Neuronal stem cell (in vitro differentiated cells): ENCODE data around the gene GSTA1.
"Not testable (repeated sequence)": the region's sequence is repeated elsewhere in the genome, so short reads cannot be mapped to it uniquely, and the experiment has no call there.

Experiments used
- DNase-seq: peaks from one replicate; pipeline ENCODE4 v3.0.0-alpha.2; 2013; ENCODE audit warnings: low spot score
- H2AFZ ChIP-seq: one replicate; pipeline ENCODE4 v1.6.1; 2013; ENCODE audit warnings: mild to moderate bottlenecking, low read length, inconsistent platforms
- H2AK5ac ChIP-seq: 2 replicates; pipeline ENCODE4 v1.6.1; 2013; ENCODE audit warnings: low read depth, mild to moderate bottlenecking, inconsistent platforms, low read length, moderate library complexity, mixed read lengths
- H2BK120ac ChIP-seq: 2 replicates; pipeline ENCODE4 v1.6.1; 2013; ENCODE audit warnings: low read depth, mild to moderate bottlenecking, inconsistent platforms, low read length, moderate library complexity, mixed read lengths
- H2BK12ac ChIP-seq: one replicate; pipeline ENCODE4 v1.6.1; 2013; ENCODE audit warnings: low read length, inconsistent platforms
- H2BK15ac ChIP-seq: 2 replicates; pipeline ENCODE4 v1.6.1; 2013; ENCODE audit warnings: mild to moderate bottlenecking, low read length, inconsistent platforms, mixed read lengths
- H2BK5ac ChIP-seq: one replicate; pipeline ENCODE4 v1.6.1; 2013; ENCODE audit warnings: inconsistent platforms, mild to moderate bottlenecking, low read length, moderate library complexity
- H3K14ac ChIP-seq: one replicate; pipeline ENCODE4 v1.6.1; 2013; ENCODE audit warnings: low read length, inconsistent platforms
- H3K18ac ChIP-seq: 2 replicates; pipeline ENCODE4 v1.6.1; 2013; ENCODE audit warnings: low read length, inconsistent platforms
- H3K23ac ChIP-seq: 2 replicates; pipeline ENCODE4 v1.6.1; 2013; ENCODE audit warnings: low read depth, mild to moderate bottlenecking, mixed read lengths, low read length, inconsistent platforms; ENCODE audit not compliant: poor library complexity
- H3K27ac ChIP-seq: replicated peaks from 3 replicates; pipeline ENCODE4 v1.5.1; 2013; ENCODE audit warnings: low read length, inconsistent platforms
- H3K27me3 ChIP-seq, 3 experiments: 2 replicates each; pipeline ENCODE4 v1.6.1; 2013; ENCODE audit warnings: low read length in 3 of 3, mild to moderate bottlenecking in 2 of 3, inconsistent platforms in 1 of 3, low read depth in 1 of 3, mixed read lengths in 1 of 3, moderate library complexity in 1 of 3; ENCODE audit not compliant: control insufficient read depth in 3 of 3, insufficient read depth in 3 of 3
- H3K36me3 ChIP-seq, 2 donors: replicated peaks in 1 of 2; 2 replicates each; pipeline ENCODE4 v1.6.1; 2013; ENCODE audit warnings: low read length in 2 of 2; ENCODE audit not compliant: control insufficient read depth in 2 of 2, insufficient read depth in 2 of 2
- H3K4ac ChIP-seq: 2 replicates; pipeline ENCODE4 v1.6.1; 2013; ENCODE audit warnings: inconsistent platforms, mild to moderate bottlenecking, low read length, moderate library complexity
- H3K4me1 ChIP-seq, 2 donors: 1 replicate in 1 of 2; 2 replicates in 1 of 2; pipeline ENCODE4 v1.6.1; 2013; ENCODE audit warnings: low read length in 2 of 2, low read depth in 1 of 2; ENCODE audit not compliant: control insufficient read depth in 2 of 2, insufficient read depth in 1 of 2
- H3K4me2 ChIP-seq: one replicate; pipeline ENCODE4 v1.6.1; 2013; ENCODE audit warnings: mild to moderate bottlenecking, low read length, inconsistent platforms; ENCODE audit not compliant: insufficient read depth, poor library complexity, severe bottlenecking
- H3K4me3 ChIP-seq, 2 donors: 2 replicates each; pipeline ENCODE4 v1.5.1; 2013; ENCODE audit warnings: low read length in 2 of 2, mild to moderate bottlenecking in 2 of 2, inconsistent platforms in 1 of 2, moderate library complexity in 1 of 2
- H3K79me1 ChIP-seq: one replicate; pipeline ENCODE4 v1.6.1; 2013; ENCODE audit warnings: low read depth, mild to moderate bottlenecking, inconsistent platforms, low read length, moderate library complexity
- H3K9ac ChIP-seq: one replicate; pipeline ENCODE4 v1.6.1; 2013; ENCODE audit warnings: mild to moderate bottlenecking, low read depth, low read length, inconsistent platforms; ENCODE audit not compliant: poor library complexity
- H3K9me3 ChIP-seq, 2 donors: replicated peaks in 1 of 2; 2 replicates each; pipeline versions ENCODE3 to v1.6.1; 2013; ENCODE audit warnings: low read length in 2 of 2, mild to moderate bottlenecking in 2 of 2, inconsistent platforms in 1 of 2, low read depth in 1 of 2, mixed read lengths in 1 of 2, moderate library complexity in 1 of 2; ENCODE audit not compliant: control insufficient read depth in 2 of 2, insufficient read depth in 1 of 2
- H4K8ac ChIP-seq: one replicate; pipeline ENCODE4 v1.6.1; 2013; ENCODE audit warnings: low read depth, mild to moderate bottlenecking, inconsistent platforms, low read length, moderate library complexity
- H4K91ac ChIP-seq: one replicate; pipeline ENCODE4 v1.6.1; 2013; ENCODE audit warnings: low read length, low read depth, mild to moderate bottlenecking, inconsistent platforms; ENCODE audit not compliant: poor library complexity
- WGBS, 2 donors: extraction: QIAGEN DNeasy Blood & Tissue Kit; methylation state at CpG; one replicate each; pipeline ENCODE4 v1.1.7; 2013; ENCODE audit warnings: missing lambda C conversion rate in 2 of 2, mixed read lengths in 1 of 2; ENCODE audit not compliant: insufficient read length in 2 of 2, insufficient replicate concordance in 1 of 2; ENCODE audit errors: extremely low coverage in 2 of 2; 5-methylcytosine and 5-hydroxymethylcytosine counted together

Gene GSTA1

GRCh38 chr6:52761673-52762491, 41.7 kb downstream of the GSTA1 start:
- H3K4me3 ChIP-seq, H2BK5ac ChIP-seq, H3K4me2 ChIP-seq, H2BK15ac ChIP-seq, H3K79me1 ChIP-seq, H3K9ac ChIP-seq, H3K18ac ChIP-seq, H2BK12ac ChIP-seq, H2BK120ac ChIP-seq, H3K27ac ChIP-seq, DNase-seq, H4K91ac ChIP-seq, H2AFZ ChIP-seq, H3K9me3 ChIP-seq, H3K4ac ChIP-seq, H3K36me3 ChIP-seq, H3K4me1 ChIP-seq, H3K27me3 ChIP-seq, H3K14ac ChIP-seq, H2AK5ac ChIP-seq, H4K8ac ChIP-seq, H3K23ac ChIP-seq: not testable (repeated sequence)
- WGBS, 2 donors = no CpG with 5 or more reads among the region's 7 CpGs

GRCh38 chr6:52760105-52760765, 43.4 kb downstream of the GSTA1 start:
- H3K4ac ChIP-seq = no peak overlapping the region
- no peaks in the 10 kb centered on the region for H3K79me1 ChIP-seq
- H3K23ac ChIP-seq = no peak overlapping the region
- H3K4me3 ChIP-seq = no peak overlapping the region
- no peak for DNase-seq
- H2BK12ac ChIP-seq = no peak overlapping the region
- no peaks in the 10 kb centered on the region for H3K36me3 ChIP-seq
- no peak overlapping the region for H4K8ac ChIP-seq
- no peak overlapping the region for H4K91ac ChIP-seq
- H3K14ac ChIP-seq = no peak overlapping the region
- no peak overlapping the region for H2BK5ac ChIP-seq
- H3K27me3 ChIP-seq = no peaks in the 10 kb centered on the region
- H2AFZ ChIP-seq = no peak overlapping the region
- H2BK120ac ChIP-seq = no peak overlapping the region
- no peak overlapping the region for H3K9ac ChIP-seq
- H2BK15ac ChIP-seq = no peak overlapping the region
- no peaks in the 10 kb centered on the region for H3K4me1 ChIP-seq
- WGBS, 2 donors = no CpG with 5 or more reads among the region's 6 CpGs
- no peak overlapping the region for H3K18ac ChIP-seq
- no peak overlapping the region for H3K4me2 ChIP-seq
- H3K9me3 ChIP-seq = no peaks in the 10 kb centered on the region
- no peak overlapping the region for H2AK5ac ChIP-seq
- no peak overlapping the region for H3K27ac ChIP-seq

- H3K27ac ChIP-seq = no peak overlapping the region
- H3K4me2 ChIP-seq = no peak overlapping the region
- H2AFZ ChIP-seq = no peak overlapping the region
- H3K4ac ChIP-seq = no peak overlapping the region
- no peak overlapping the region for H4K91ac ChIP-seq
- no peaks in the 10 kb centered on the region for H3K4me1 ChIP-seq
- H2BK5ac ChIP-seq = no peak overlapping the region
- H3K18ac ChIP-seq = no peak overlapping the region
- H2BK12ac ChIP-seq = no peak overlapping the region
- H3K14ac ChIP-seq = no peak overlapping the region
- no peaks in the 10 kb centered on the region for H3K36me3 ChIP-seq
- H2AK5ac ChIP-seq = no peak overlapping the region
- WGBS, 2 donors = no CpG with 5 or more reads among the region's 1 CpG
- H3K4me3 ChIP-seq = no peak overlapping the region
- H3K79me1 ChIP-seq = no peaks in the 10 kb centered on the region
- H3K23ac ChIP-seq = no peak overlapping the region
- no peak overlapping the region for H2BK15ac ChIP-seq
- no peak for DNase-seq
- H4K8ac ChIP-seq = no peak overlapping the region
- no peaks in the 10 kb centered on the region for H3K9me3 ChIP-seq
- no peaks in the 10 kb centered on the region for H3K27me3 ChIP-seq
- H2BK120ac ChIP-seq = no peak overlapping the region
- H3K9ac ChIP-seq = no peak overlapping the region
These were observed 44.5 kb downstream of the GSTA1 start for GRCh38 chr6:52759085-52759484.

- H3K36me3 ChIP-seq, H3K4me1 ChIP-seq, DNase-seq, H2AFZ ChIP-seq, H4K91ac ChIP-seq, H3K4me3 ChIP-seq, H2AK5ac ChIP-seq, H2BK5ac ChIP-seq, H3K9ac ChIP-seq, H3K27me3 ChIP-seq, H3K14ac ChIP-seq, H2BK12ac ChIP-seq, H3K79me1 ChIP-seq, H3K4me2 ChIP-seq, H3K23ac ChIP-seq, H4K8ac ChIP-seq, H3K18ac ChIP-seq, H2BK15ac ChIP-seq, H3K4ac ChIP-seq, H2BK120ac ChIP-seq, H3K9me3 ChIP-seq, H3K27ac ChIP-seq: not testable (repeated sequence)
- WGBS, 2 donors = no CpG with 5 or more reads among the region's 7 CpGs
These were observed 45.8 kb downstream of the GSTA1 start for GRCh38 chr6:52757651-52758338.
